Activated naive CD4-positive, alpha-beta T cell treated with anti-CD3 and anti-CD28 coated beads, Interleukin-2, amount 10 ng/mL, durations not matched to agents 7 days and 5 days (primary cell): Measurements from ENCODE around the gene ZNF133.
A peak's percentile ranks its signal among the peaks of the same experiment; 100 is the strongest.
"Not testable (repeated sequence)": the region's sequence is repeated elsewhere in the genome, so short reads cannot be mapped to it uniquely, and the experiment has no call there.

Experiments
- CTCF ChIA-PET: fragments of 350-600 bp; sonication (Branson Sonifier 250); formaldehyde crosslinking; loops from one replicate; lab custom pipeline; 2021; ENCODE audit warnings: antibody characterized with exemption; lab: Charles Lee
- DNase-seq: peaks from one replicate; pipeline ENCODE4 v3.0.0-alpha.2; 2020
- H3K27ac Mint-ChIP-seq: one replicate; pipeline ENCODE4 v1.8.0; 2021; ENCODE audit warnings: mild to moderate bottlenecking, moderate library complexity, mixed read lengths
- H3K27me3 Mint-ChIP-seq: one replicate; pipeline ENCODE4 v1.8.0; 2021; ENCODE audit warnings: mild to moderate bottlenecking, mixed read lengths
- H3K36me3 Mint-ChIP-seq: one replicate; pipeline ENCODE4 v1.8.0; 2021; ENCODE audit warnings: mixed read lengths
- H3K4me1 Mint-ChIP-seq: one replicate; pipeline ENCODE4 v1.8.0; 2021; ENCODE audit warnings: mixed read lengths
- H3K4me3 Mint-ChIP-seq: one replicate; pipeline ENCODE4 v1.8.0; 2021; ENCODE audit warnings: mild to moderate bottlenecking, moderate library complexity, mixed read lengths
- H3K9me3 Mint-ChIP-seq: one replicate; pipeline ENCODE4 v1.8.0; 2021; ENCODE audit warnings: mixed read lengths

Gene ZNF133

GRCh38 chr20:18267815-18268214, 20.5 kb upstream of the ZNF133 start:
- no peaks in the 10 kb centered on the region for H3K4me1 Mint-ChIP-seq
- no peak overlapping the region for H3K27ac Mint-ChIP-seq
- no peaks in the 10 kb centered on the region for H3K9me3 Mint-ChIP-seq
- CTCF ChIA-PET, result no interaction called here
- peaks cover 24% of the 10 kb centered on the region for H3K27me3 Mint-ChIP-seq
- no peak for DNase-seq
- H3K36me3 Mint-ChIP-seq, result no peaks in the 10 kb centered on the region
- no peak overlapping the region for H3K4me3 Mint-ChIP-seq

- Mint-ChIP-seq H3K9me3 (no peaks in the 10 kb centered on the region), H3K27me3 (peaks cover 27% of the 10 kb centered on the region), H3K4me1 (no peaks in the 10 kb centered on the region), H3K4me3 (no peak overlapping the region), H3K27ac (no peak overlapping the region), H3K36me3 (no peaks in the 10 kb centered on the region)
- CTCF ChIA-PET, result no interaction called here
- no peak for DNase-seq
These were observed 17.2 kb upstream of the ZNF133 start for GRCh38 chr20:18271160-18271559.

GRCh38 chr20:18272451-18272850, 15.9 kb upstream of the ZNF133 start:
- no peak overlapping the region for H3K27ac Mint-ChIP-seq
- no peaks in the 10 kb centered on the region for H3K9me3 Mint-ChIP-seq
- CTCF ChIA-PET, result interaction anchor here (1.3 kb wide), 1 partner anchor 13 kb away, joined by 3 read pairs; no protein-coding TSS in a partner anchor
- H3K4me3 Mint-ChIP-seq, result no peak overlapping the region
- H3K36me3 Mint-ChIP-seq, result no peaks in the 10 kb centered on the region
- peaks cover 5% of the 10 kb centered on the region for H3K4me1 Mint-ChIP-seq
- peaks cover 32% of the 10 kb centered on the region for H3K27me3 Mint-ChIP-seq
- no peak for DNase-seq

- Mint-ChIP-seq H3K27me3 (peaks cover 28% of the 10 kb centered on the region), H3K9me3 (no peaks in the 10 kb centered on the region), H3K27ac (no peak overlapping the region), H3K4me3 (no peak overlapping the region), H3K4me1 (peaks cover 5% of the 10 kb centered on the region), H3K36me3 (no peaks in the 10 kb centered on the region)
- no peak for DNase-seq
- CTCF ChIA-PET, result no interaction called here
These were observed 14.6 kb upstream of the ZNF133 start for GRCh38 chr20:18273738-18274137.

GRCh38 chr20:18275960-18276359, 12.4 kb upstream of the ZNF133 start:
- not testable (repeated sequence) for DNase-seq, H3K27ac Mint-ChIP-seq, H3K36me3 Mint-ChIP-seq, H3K4me1 Mint-ChIP-seq, H3K9me3 Mint-ChIP-seq, H3K4me3 Mint-ChIP-seq
- H3K27me3 Mint-ChIP-seq, result peaks cover 37% of the 10 kb centered on the region
- CTCF ChIA-PET, result interaction anchor here (0.9 to 1.7 kb wide), 5 partner anchors 10 to 239 kb away, joined by 4 to 6 read pairs (median 4); partner anchors contain the start of gene ZNF133

GRCh38 chr20:18276821-18277220, 11.5 kb upstream of the ZNF133 start:
- Mint-ChIP-seq H3K4me1 (peaks cover 5% of the 10 kb centered on the region), H3K9me3 (no peaks in the 10 kb centered on the region), H3K27me3 (peaks cover 41% of the 10 kb centered on the region), H3K27ac (no peak overlapping the region), H3K4me3 (no peak overlapping the region), H3K36me3 (no peaks in the 10 kb centered on the region)
- CTCF ChIA-PET, result interaction anchor here (0.7 to 1.7 kb wide), 5 partner anchors 9 to 256 kb away, joined by 4 to 6 read pairs (median 4); partner anchors contain the start of gene ZNF133
- DNase-seq, result peak; percentile 76

- H3K4me3 Mint-ChIP-seq, result no peak overlapping the region
- H3K27me3 Mint-ChIP-seq, result peaks cover 42% of the 10 kb centered on the region
- H3K9me3 Mint-ChIP-seq, result no peaks in the 10 kb centered on the region
- no peaks in the 10 kb centered on the region for H3K36me3 Mint-ChIP-seq
- DNase-seq, result no peak
- CTCF ChIA-PET, result no interaction called here
- peaks cover 5% of the 10 kb centered on the region for H3K4me1 Mint-ChIP-seq
- no peak overlapping the region for H3K27ac Mint-ChIP-seq
These were observed 9.1 kb upstream of the ZNF133 start for GRCh38 chr20:18279242-18279641.

GRCh38 chr20:18284805-18285533, 3.4 kb upstream of the ZNF133 start:
- H3K27ac Mint-ChIP-seq, result no peak overlapping the region
- H3K27me3 Mint-ChIP-seq, result peaks cover 31% of the 10 kb centered on the region
- no peak for DNase-seq
- CTCF ChIA-PET, result interaction anchor here (1.8 kb wide), 1 partner anchor 9 kb away, joined by 6 read pairs; no protein-coding TSS in a partner anchor
- peaks cover 20% of the 10 kb centered on the region for H3K9me3 Mint-ChIP-seq
- peaks cover 21% of the 10 kb centered on the region for H3K4me1 Mint-ChIP-seq
- no peak overlapping the region for H3K4me3 Mint-ChIP-seq
- H3K36me3 Mint-ChIP-seq, result peaks cover 13% of the 10 kb centered on the region

GRCh38 chr20:18287546-18287914, 797 bp upstream of the ZNF133 start:
- Mint-ChIP-seq H3K27ac (peak overlapping the region; percentile 97), H3K27me3 (peaks cover 20% of the 10 kb centered on the region), H3K4me3 (peak overlapping the region; percentile 95), H3K36me3 (peaks cover 21% of the 10 kb centered on the region), H3K9me3 (peaks cover 20% of the 10 kb centered on the region), H3K4me1 (peaks cover 27% of the 10 kb centered on the region)
- CTCF ChIA-PET, result interaction anchor here (1.0 kb wide), 2 partner anchors 12 to 507 kb away, joined by 3 to 4 read pairs; no protein-coding TSS in a partner anchor
- DNase-seq, result no peak

GRCh38 chr20:18288749-18289267, 481 bp downstream of the ZNF133 start:
- H3K9me3 Mint-ChIP-seq, result peaks cover 20% of the 10 kb centered on the region
- H3K36me3 Mint-ChIP-seq, result peaks cover 23% of the 10 kb centered on the region
- H3K27me3 Mint-ChIP-seq, result peaks cover 17% of the 10 kb centered on the region
- DNase-seq, result no peak
- H3K27ac Mint-ChIP-seq, result peak overlapping the region; percentile 97
- CTCF ChIA-PET, result interaction anchor here (1.0 kb wide), 1 partner anchor 152 kb away, joined by 3 read pairs; the partner anchor contains the start of genes KAT14 and PET117
- H3K4me3 Mint-ChIP-seq, result peak overlapping the region; percentile 95
- peaks cover 27% of the 10 kb centered on the region for H3K4me1 Mint-ChIP-seq

- Mint-ChIP-seq H3K4me3 (peak overlapping the region; percentile 95), H3K36me3 (peaks cover 26% of the 10 kb centered on the region), H3K27me3 (peaks cover 13% of the 10 kb centered on the region), H3K27ac (peak overlapping the region; percentile 97), H3K4me1 (peaks cover 27% of the 10 kb centered on the region), H3K9me3 (peaks cover 20% of the 10 kb centered on the region)
- no peak for DNase-seq
- CTCF ChIA-PET, result interaction anchor here (0.7 kb wide), 1 partner anchor 13 kb away, joined by 4 read pairs; no protein-coding TSS in a partner anchor
These were observed 979 bp downstream of the ZNF133 start for GRCh38 chr20:18289306-18289705.

- CTCF ChIA-PET, result no interaction called here
- DNase-seq, result no peak
- no peaks in the 10 kb centered on the region for H3K4me1 Mint-ChIP-seq
- H3K36me3 Mint-ChIP-seq, result peaks cover 11% of the 10 kb centered on the region
- H3K27ac Mint-ChIP-seq, result no peak overlapping the region
- peaks cover 9% of the 10 kb centered on the region for H3K9me3 Mint-ChIP-seq
- no peak overlapping the region for H3K4me3 Mint-ChIP-seq
- H3K27me3 Mint-ChIP-seq, result no peaks in the 10 kb centered on the region
These were observed 11.0 kb downstream of the ZNF133 start for GRCh38 chr20:18299364-18299763.

GRCh38 chr20:18304618-18305017, 16.3 kb downstream of the ZNF133 start:
- Mint-ChIP-seq H3K27ac (no peak overlapping the region), H3K27me3 (no peaks in the 10 kb centered on the region), H3K4me1 (no peaks in the 10 kb centered on the region), H3K4me3 (no peak overlapping the region), H3K36me3 (peaks cover 11% of the 10 kb centered on the region), H3K9me3 (no peaks in the 10 kb centered on the region)
- CTCF ChIA-PET, result no interaction called here
- no peak for DNase-seq

- Mint-ChIP-seq H3K9me3 (no peaks in the 10 kb centered on the region), H3K36me3 (peaks cover 9% of the 10 kb centered on the region), H3K27me3 (no peaks in the 10 kb centered on the region), H3K4me1 (no peaks in the 10 kb centered on the region), H3K27ac (no peak overlapping the region), H3K4me3 (no peak overlapping the region)
- DNase-seq, result no peak
- CTCF ChIA-PET, result no interaction called here
These were observed 19.0 kb downstream of the ZNF133 start for GRCh38 chr20:18307301-18307700.

GRCh38 chr20:18310051-18310450, 21.7 kb downstream of the ZNF133 start:
- CTCF ChIA-PET, result no interaction called here
- Mint-ChIP-seq H3K36me3 (peaks cover 9% of the 10 kb centered on the region), H3K27ac (no peak overlapping the region), H3K27me3 (no peaks in the 10 kb centered on the region), H3K4me1 (no peaks in the 10 kb centered on the region), H3K9me3 (no peaks in the 10 kb centered on the region), H3K4me3 (no peak overlapping the region)
- no peak for DNase-seq
